ENCODE results near the gene WDFY4.

Gene WDFY4

GRCh38 chr10:48691812-48692528, 7.3 kb downstream of the WDFY4 start:
- DNase-seq (ENCODE audit: low read depth) = no peak

- DNase-seq (ENCODE audit: low read depth) = no peak
These were observed 8.1 kb downstream of the WDFY4 start for GRCh38 chr10:48692748-48693147.

- no peak for DNase-seq (ENCODE audit: low read depth)
These were observed 8.5 kb downstream of the WDFY4 start for GRCh38 chr10:48693206-48693605.

- no peak for DNase-seq (ENCODE audit: low read depth)
These were observed 9.8 kb downstream of the WDFY4 start for GRCh38 chr10:48694371-48695030.

- DNase-seq (ENCODE audit: low read depth) = no peak
These were observed 11.2 kb downstream of the WDFY4 start for GRCh38 chr10:48695636-48696534.

- no peak for DNase-seq (ENCODE audit: low read depth)
These were observed 11.8 kb downstream of the WDFY4 start for GRCh38 chr10:48696535-48696873.

GRCh38 chr10:48697091-48697490, 12.4 kb downstream of the WDFY4 start:
- DNase-seq (ENCODE audit: low read depth) = no peak

- no peak for DNase-seq (ENCODE audit: low read depth)
These were observed 13.4 kb downstream of the WDFY4 start for GRCh38 chr10:48697821-48698764.

GRCh38 chr10:48699011-48699627, 14.4 kb downstream of the WDFY4 start:
- no peak for DNase-seq (ENCODE audit: low read depth)

GRCh38 chr10:48700071-48700470, 15.4 kb downstream of the WDFY4 start:
- no peak for DNase-seq (ENCODE audit: low read depth)

- DNase-seq (ENCODE audit: low read depth) = no peak
These were observed 15.8 kb downstream of the WDFY4 start for GRCh38 chr10:48700493-48700892.

- no peak for DNase-seq (ENCODE audit: low read depth)
These were observed 16.6 kb downstream of the WDFY4 start for GRCh38 chr10:48701139-48701901.

GRCh38 chr10:48701941-48702340, 17.3 kb downstream of the WDFY4 start:
- DNase-seq (ENCODE audit: low read depth) = no peak

GRCh38 chr10:48703531-48704122, 19.0 kb downstream of the WDFY4 start:
- DNase-seq (ENCODE audit: low read depth) = no peak

- DNase-seq (ENCODE audit: low read depth) = no peak
These were observed 19.5 kb downstream of the WDFY4 start for GRCh38 chr10:48704156-48704555.

- DNase-seq (ENCODE audit: low read depth) = no peak
These were observed 20.8 kb downstream of the WDFY4 start for GRCh38 chr10:48705401-48705938.

GRCh38 chr10:48707472-48707871, 22.8 kb downstream of the WDFY4 start:
- no peak for DNase-seq (ENCODE audit: low read depth)

- DNase-seq (ENCODE audit: low read depth) = peak; percentile 5
These were observed 23.5 kb downstream of the WDFY4 start for GRCh38 chr10:48708144-48708543.

- no peak for DNase-seq (ENCODE audit: low read depth)
These were observed 26.1 kb downstream of the WDFY4 start for GRCh38 chr10:48710647-48711275.
